8988T (cell line): ENCODE results near the gene OAF.

Experiments
- DNase-seq: peaks from one replicate; pipeline ENCODE4 v3.0.0; 2011

The OAF gene

GRCh38 chr11:120224361-120224760 lies 13.5 kb downstream of the OAF start:
- DNase-seq: no peak

DNA sequence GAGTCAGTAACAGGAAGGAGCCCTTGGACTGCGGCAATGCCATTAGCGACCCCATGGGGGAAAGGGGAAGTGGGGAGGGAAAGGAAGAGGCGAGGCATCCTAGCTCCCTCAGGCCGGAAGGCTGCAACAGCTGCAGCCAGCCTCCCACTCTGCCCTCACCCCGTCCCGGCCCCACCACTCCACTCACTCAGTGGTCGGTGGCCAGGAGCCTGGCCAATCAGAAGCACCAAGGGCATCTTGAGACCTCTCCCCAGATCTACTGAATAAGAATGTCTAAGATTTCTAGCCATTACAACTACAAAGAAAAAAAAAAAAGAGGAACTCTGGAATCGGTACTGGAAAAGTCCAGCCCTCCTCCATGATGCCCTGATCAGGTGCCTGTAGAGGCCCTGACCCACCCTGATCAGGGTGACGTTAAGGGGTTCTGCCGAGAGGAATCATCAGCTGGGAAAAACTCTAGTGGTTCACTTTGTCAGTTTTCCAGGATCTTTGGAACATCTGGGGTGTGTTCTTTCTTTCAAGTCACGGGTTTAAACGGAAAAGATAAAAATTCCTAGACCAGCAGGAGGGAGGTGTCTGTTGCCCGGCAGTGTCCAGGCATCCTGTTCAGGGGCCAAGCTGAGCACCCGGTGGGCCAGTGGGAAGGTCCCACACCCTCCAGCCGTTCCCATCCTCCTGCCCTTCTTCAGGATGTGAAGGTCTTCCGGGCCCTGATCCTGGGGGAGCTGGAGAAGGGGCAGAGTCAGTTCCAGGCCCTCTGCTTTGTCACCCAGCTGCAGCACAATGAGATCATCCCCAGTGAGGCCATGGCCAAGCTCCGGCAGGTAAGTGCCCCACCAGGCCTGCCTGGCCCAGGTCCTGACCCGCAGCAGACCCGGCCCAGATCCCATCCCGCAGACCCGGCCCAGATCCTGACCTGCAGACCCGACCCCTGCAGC lies 14.4 kb downstream of the OAF start:
- no peak for DNase-seq

DNA sequence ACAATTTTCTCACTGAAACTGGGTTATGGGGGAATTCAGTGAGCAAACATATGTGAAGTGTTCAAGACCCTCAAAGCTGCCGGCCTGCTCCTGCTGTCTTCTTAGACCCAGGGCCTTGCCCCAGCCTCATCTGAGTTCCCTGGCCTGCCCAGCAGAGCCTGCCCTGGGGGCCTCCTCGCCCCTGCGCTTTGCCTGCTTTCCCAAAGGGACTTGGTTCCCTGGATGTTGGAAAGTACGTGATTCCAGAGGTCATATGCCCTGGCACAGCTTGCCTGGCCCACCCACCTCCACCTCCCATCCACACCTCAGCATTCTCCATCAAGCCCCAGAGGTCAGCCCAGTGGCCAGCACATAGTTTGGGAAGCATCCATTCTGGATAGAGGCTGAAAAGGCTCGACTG lies 15.4 kb downstream of the OAF start:
- DNase-seq: no peak

DNA sequence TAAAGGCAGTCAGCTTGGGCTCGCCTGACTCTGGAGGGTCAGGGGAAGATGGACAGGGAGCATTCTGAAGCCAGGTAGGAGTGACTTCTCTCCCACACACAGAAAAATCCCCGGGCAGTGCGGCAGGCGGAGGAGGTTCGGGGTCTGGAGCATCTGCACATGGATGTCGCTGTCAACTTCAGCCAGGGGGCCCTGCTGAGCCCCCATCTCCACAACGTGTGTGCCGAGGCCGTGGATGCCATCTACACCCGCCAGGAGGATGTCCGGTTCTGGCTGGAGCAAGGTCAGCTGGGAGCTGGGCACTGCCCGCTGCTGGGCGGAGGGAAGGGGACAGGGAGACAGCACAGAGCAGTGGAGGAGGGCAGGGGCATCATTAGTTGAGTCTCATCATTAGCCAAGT lies 15.9 kb downstream of the OAF start:
- DNase-seq: no peak

- no peak for DNase-seq
These were observed 16.5 kb downstream of the OAF start for GRCh38 chr11:120227228-120227852.

DNA sequence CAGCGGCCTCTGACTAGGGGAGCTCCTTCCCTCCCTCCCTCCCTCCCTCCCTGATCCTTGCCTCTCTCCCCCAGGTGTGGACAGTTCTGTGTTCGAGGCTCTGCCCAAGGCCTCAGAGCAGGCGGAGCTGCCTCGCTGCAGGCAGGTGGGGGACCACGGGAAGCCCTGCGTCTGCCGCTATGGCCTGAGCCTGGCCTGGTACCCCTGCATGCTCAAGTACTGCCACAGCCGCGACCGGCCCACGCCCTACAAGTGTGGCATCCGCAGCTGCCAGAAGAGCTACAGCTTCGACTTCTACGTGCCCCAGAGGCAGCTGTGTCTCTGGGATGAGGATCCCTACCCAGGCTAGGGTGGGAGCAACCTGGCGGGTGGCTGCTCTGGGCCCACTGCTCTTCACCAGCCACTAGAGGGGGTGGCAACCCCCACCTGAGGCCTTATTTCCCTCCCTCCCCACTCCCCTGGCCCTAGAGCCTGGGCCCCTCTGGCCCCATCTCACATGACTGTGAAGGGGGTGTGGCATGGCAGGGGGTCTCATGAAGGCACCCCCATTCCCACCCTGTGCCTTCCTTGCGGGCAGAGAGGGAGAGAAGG lies 18.1 kb downstream of the OAF start:
- peak; percentile 94 for DNase-seq

- DNase-seq: no peak
These were observed 18.9 kb downstream of the OAF start for GRCh38 chr11:120229451-120230424.

- no peak for DNase-seq
These were observed 19.7 kb downstream of the OAF start for GRCh38 chr11:120230433-120231071.

GRCh38 chr11:120231963-120232362 lies 21.1 kb downstream of the OAF start:
- DNase-seq: no peak

DNA sequence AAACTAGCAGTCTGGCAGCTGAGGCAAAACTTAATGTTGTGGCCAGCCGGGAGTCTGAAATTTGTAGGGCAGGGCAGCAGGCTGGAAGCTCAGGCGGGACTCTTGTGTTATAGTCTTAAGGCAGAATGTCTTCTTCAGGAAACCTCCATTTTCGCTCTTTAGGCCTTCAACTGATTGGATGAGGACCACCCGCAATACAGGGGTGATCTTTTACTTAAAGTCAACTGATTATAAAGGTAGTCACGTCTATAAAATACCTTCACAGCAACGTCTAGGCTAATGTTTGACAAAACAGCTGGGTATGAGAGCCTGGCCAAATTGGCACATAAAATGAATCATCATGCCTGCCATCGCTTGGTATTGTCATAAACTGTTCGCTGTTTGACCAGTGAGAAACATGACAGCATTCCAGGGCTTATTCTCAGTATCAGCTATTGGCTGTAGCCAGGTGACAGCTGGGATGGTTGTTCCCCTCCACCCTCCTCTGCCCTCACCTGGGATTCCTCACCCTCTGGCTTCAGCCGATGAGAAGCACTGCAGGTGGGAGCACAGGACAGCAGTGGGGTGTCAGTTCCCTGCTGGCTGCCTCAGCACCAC lies 22.5 kb downstream of the OAF start:
- no peak for DNase-seq

DNA sequence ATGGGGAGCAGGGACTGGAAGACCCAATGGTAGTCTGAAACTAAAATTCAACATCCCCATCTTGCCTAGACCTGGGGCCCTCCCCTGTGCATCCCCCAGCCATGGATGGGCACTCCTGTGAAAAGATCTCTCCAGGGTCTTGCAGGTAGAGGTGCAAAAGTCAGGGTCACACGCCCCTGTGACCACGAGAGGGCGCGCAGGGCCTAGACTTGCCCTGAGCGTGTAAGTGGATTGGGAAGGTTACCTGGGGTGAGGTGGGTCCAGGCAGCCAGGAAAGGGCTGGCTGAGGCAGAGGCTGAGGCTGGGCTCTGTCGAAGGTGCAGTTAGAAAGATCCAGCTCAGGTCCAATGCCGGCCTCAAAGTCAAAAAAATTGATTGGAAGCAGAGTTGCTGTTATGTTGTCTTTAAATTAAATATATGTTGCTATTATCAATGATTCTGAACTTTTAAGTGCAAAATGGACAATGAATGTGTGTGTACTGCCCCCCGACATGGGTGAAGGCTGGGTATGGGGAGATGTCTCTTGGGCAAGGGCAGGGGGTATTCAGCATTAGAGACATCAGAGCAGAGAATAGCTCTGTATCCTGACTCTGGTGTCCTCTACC lies 24.3 kb downstream of the OAF start:
- peak; percentile 95 for DNase-seq

GRCh38 chr11:120236169-120237107 lies 25.6 kb downstream of the OAF start:
- no peak for DNase-seq

- no peak for DNase-seq
These were observed 28.3 kb downstream of the OAF start for GRCh38 chr11:120238968-120239620.

GRCh38 chr11:120239713-120240640 lies 29.1 kb downstream of the OAF start, which contains the start of gene POU2F3:
POU2F3 (plus strand) TSS chr11:120240140; CDS start chr11:120240344, 204 bp downstream.
- peak; percentile 90 for DNase-seq

DNA sequence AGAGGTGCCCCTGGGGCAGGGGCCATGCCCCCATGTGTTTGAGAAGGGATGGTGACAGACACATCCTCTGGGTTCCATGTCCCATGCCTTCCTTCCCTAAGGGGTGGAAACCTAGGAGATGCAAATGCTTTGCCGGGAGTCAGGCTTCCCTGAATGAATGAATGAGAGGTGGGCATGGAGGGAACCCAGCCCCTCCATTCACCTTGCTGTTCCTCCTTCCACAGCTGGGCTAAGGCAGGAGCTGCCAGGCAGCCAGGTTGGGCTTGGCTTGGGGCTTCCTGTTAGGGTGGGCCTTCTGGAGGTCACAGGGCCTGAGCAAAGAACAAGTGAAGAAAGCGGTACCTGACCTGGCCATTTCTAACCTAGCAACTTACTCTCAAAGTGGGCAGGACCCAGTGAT lies 30.0 kb downstream of the OAF start:
- DNase-seq: no peak

- DNase-seq: no peak
These were observed 30.4 kb downstream of the OAF start for GRCh38 chr11:120241277-120241676.

DNA sequence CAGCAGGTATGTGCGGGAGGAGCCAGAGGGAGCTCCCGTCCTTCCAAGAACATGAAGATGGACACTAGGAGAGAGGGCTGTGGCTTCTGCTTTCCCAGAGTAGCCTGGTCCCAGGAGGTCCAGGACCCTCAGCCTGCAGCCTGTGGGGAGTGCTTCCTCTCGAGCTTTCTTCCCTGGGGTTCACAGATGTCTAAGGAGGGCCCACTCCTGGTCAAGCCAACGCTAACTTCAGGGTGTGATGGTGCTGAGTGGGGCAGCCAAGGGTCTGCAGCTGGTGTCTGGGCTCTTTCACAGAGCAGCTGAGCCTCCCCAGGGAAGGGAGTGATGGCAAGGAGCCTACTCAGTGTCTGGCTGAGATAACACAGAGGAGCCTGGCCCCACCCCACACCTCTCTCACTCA lies 32.4 kb downstream of the OAF start:
- DNase-seq: no peak
